Natural killer cell treated with Interleukin-12 subunit alpha and Interleukin-12 subunit beta and Interleukin-15 and Interleukin-18, amount 100 ng/mL, for 72 hours (primary cell): ENCODE results near the gene HSPA6. TPM values are rescaled to one million over a fixed set of nuclear protein-coding genes. Genes with fewer than 3 reads are reported as not detected.

Source experiments
- total RNA-seq, 2 donors: library from RNA; stranded (reverse); gene quantifications; one replicate each; pipeline ENCODE4 v1.2.3, GENCODE V29; 2022

Gene HSPA6
- total RNA-seq, 2 donors from 2014 or later, result 3.3 to 5.9 TPM

Other genes starting within 250 kb of the HSPA6 start
- 1 to 10 TPM; 4.4 to 6.6 TPM for gene MPZ, start 214.6 kb upstream of the HSPA6 start, total RNA-seq
- gene SDHC, start 210.2 kb upstream of the HSPA6 start, total RNA-seq, result 100 to 1,000 TPM; 127 to 183 TPM
- not detected for gene CFAP126, start 156.7 kb upstream of the HSPA6 start, total RNA-seq
- 1 to 10 TPM in 1 of 2 donors, under 1 TPM in 1; 0.86 to 1.5 TPM for gene FCGR2A, start 19.1 kb upstream of the HSPA6 start, total RNA-seq
- 100 to 1,000 TPM in 1 of 2 donors, 10 to 100 TPM in 1; 34.5 to 150 TPM for gene FCGR3A, start 25.3 kb downstream of the HSPA6 start, total RNA-seq
- 1 to 10 TPM; 2.7 to 3.0 TPM for gene FCGR3B, start 106.6 kb downstream of the HSPA6 start, total RNA-seq
- gene FCGR2B, start 138.6 kb downstream of the HSPA6 start, total RNA-seq, result 1 to 10 TPM in 1 of 2 donors, under 1 TPM in 1; 0.83 to 7.1 TPM
- not detected for gene FCRLA, start 182.7 kb downstream of the HSPA6 start, total RNA-seq
- under 1 TPM; 0.24 to 0.42 TPM for gene FCRLB, start 197.0 kb downstream of the HSPA6 start, total RNA-seq
- gene DUSP12, start 225.2 kb downstream of the HSPA6 start, total RNA-seq, result 10 to 100 TPM; 27.7 to 39.4 TPM
- 10 to 100 TPM; 25.5 to 26.4 TPM for gene ATF6, start 241.8 kb downstream of the HSPA6 start, total RNA-seq